GM23338 (cell line): Measurements from ENCODE around the gene UBXN2A. TPM values are rescaled to one million over a fixed set of nuclear protein-coding genes. Genes with fewer than 3 reads are reported as not detected.

ENCODE experiments used
- ATAC-seq: fragments of 200-7000 bp; cut with Tn5 transposase; 3 replicates; pipeline ENCODE4 v1.9.1; 2020
- DNase-seq: peaks from one replicate; pipeline ENCODE4 v3.0.0-alpha.2; 2015; ENCODE audit warnings: low spot score
- H2AFZ ChIP-seq: fragments of 200-600 bp; sonication (generic); 2 replicates; pipeline ENCODE4 v1.8.0; 2016; ENCODE audit warnings: antibody characterized with exemption, mild to moderate bottlenecking, moderate library complexity
- H3F3A ChIP-seq: fragments of 200-600 bp; sonication (generic); replicated peaks from 2 replicates; pipeline ENCODE4 v1.8.0; 2017; ENCODE audit warnings: antibody characterized with exemption, mixed run types, low read depth
- H3K27ac ChIP-seq: fragments of 200-600 bp; sonication (generic); 2 replicates; pipeline ENCODE4 v1.6.1; 2016; ENCODE audit warnings: low read depth
- H3K27me3 ChIP-seq: fragments of 200-600 bp; sonication (generic); 2 replicates; pipeline ENCODE4 v1.8.0; 2016; ENCODE audit warnings: mild to moderate bottlenecking, mixed run types, moderate library complexity; ENCODE audit not compliant: insufficient read depth
- H3K36me3 ChIP-seq: fragments of 200-600 bp; sonication (generic); 2 replicates; pipeline ENCODE4 v1.8.0; 2016; ENCODE audit warnings: mild to moderate bottlenecking; ENCODE audit not compliant: insufficient read depth
- H3K4me1 ChIP-seq: fragments of 200-600 bp; sonication (generic); 2 replicates; pipeline ENCODE4 v1.8.0; 2016; ENCODE audit warnings: mild to moderate bottlenecking, moderate library complexity; ENCODE audit not compliant: insufficient read depth
- H3K4me2 ChIP-seq: fragments of 200-600 bp; sonication (generic); 2 replicates; pipeline ENCODE4 v1.7.1; 2017; ENCODE audit warnings: mixed run types
- H3K4me3 ChIP-seq: fragments of 200-600 bp; sonication (generic); 2 replicates; pipeline ENCODE4 v1.6.1; 2016; ENCODE audit warnings: mixed run types
- H3K79me2 ChIP-seq: fragments of 200-600 bp; sonication (generic); replicated peaks from 2 replicates; pipeline ENCODE4 v1.8.0; 2017; ENCODE audit warnings: mild to moderate bottlenecking; ENCODE audit not compliant: insufficient read depth
- H3K9me2 ChIP-seq: fragments of 200-600 bp; sonication (generic); 2 replicates; pipeline ENCODE4 v1.8.0; 2017; ENCODE audit not compliant: insufficient read depth
- H4K20me1 ChIP-seq: fragments of 200-600 bp; sonication (generic); replicated peaks from 2 replicates; pipeline ENCODE4 v1.8.0; 2017; ENCODE audit warnings: mild to moderate bottlenecking; ENCODE audit not compliant: insufficient read depth
- H3K27ac Mint-ChIP-seq: 2 replicates; pipeline ENCODE4 v1.8.0; 2020; ENCODE audit warnings: inconsistent platforms, mild to moderate bottlenecking, moderate library complexity, mixed read lengths
- H3K27me3 Mint-ChIP-seq: 3 replicates; pipeline ENCODE4 v1.8.0; 2022; ENCODE audit warnings: low read depth, mild to moderate bottlenecking, moderate library complexity, mixed read lengths, inconsistent platforms; ENCODE audit not compliant: insufficient read depth, poor library complexity
- H3K36me3 Mint-ChIP-seq: 3 replicates; pipeline ENCODE4 v1.8.0; 2021; ENCODE audit warnings: low read depth, mild to moderate bottlenecking, inconsistent platforms, moderate library complexity, mixed read lengths
- H3K4me1 Mint-ChIP-seq: 3 replicates; pipeline ENCODE4 v1.8.0; 2020; ENCODE audit warnings: mild to moderate bottlenecking, inconsistent platforms, mixed read lengths
- H3K4me3 Mint-ChIP-seq: 3 replicates; pipeline ENCODE4 v1.8.0; 2021; ENCODE audit warnings: moderate library complexity, mild to moderate bottlenecking, inconsistent platforms, mixed read lengths
- H3K9me3 Mint-ChIP-seq: 3 replicates; pipeline ENCODE4 v1.8.0; 2020; ENCODE audit warnings: moderate library complexity, mild to moderate bottlenecking, inconsistent platforms, mixed read lengths
- CTCF ChIP-seq, 2 experiments: fragments of 200-600 bp in 1 of 2; sonication (generic) in 1 of 2; conservative IDR thresholded peaks; 2 replicates each; pipeline versions ENCODE4 v1.5.1 to v1.6.1; 2016 to 2017; ENCODE audit warnings: antibody characterized with exemption in 2 of 2, low read depth in 2 of 2, mild to moderate bottlenecking in 2 of 2, moderate library complexity in 1 of 2
- ETS1 ChIP-seq: IDR thresholded peaks from 2 replicates; pipeline ENCODE4 v1.6.1; 2016; ENCODE audit warnings: antibody characterized with exemption
- EZH2 ChIP-seq: fragments of 200-600 bp; sonication (generic); IDR thresholded peaks from one replicate; pipeline ENCODE4 v1.8.0; 2017; ENCODE audit warnings: antibody characterized with exemption, mild to moderate bottlenecking, low read depth; ENCODE audit not compliant: unreplicated experiment
- JUNB ChIP-seq: IDR thresholded peaks from one replicate; pipeline ENCODE4 v1.6.1; 2016; ENCODE audit warnings: antibody characterized with exemption; ENCODE audit not compliant: unreplicated experiment
- POLR2AphosphoS5 ChIP-seq: IDR thresholded peaks from 2 replicates; pipeline ENCODE4 v1.6.1; 2016; ENCODE audit warnings: antibody characterized with exemption, low read depth
- REST ChIP-seq: IDR thresholded peaks from one replicate; pipeline ENCODE4 v1.6.1; 2018; ENCODE audit warnings: antibody characterized with exemption; ENCODE audit not compliant: unreplicated experiment
- STAT1 ChIP-seq: IDR thresholded peaks from one replicate; pipeline ENCODE4 v1.6.1; 2016; ENCODE audit warnings: antibody characterized with exemption; ENCODE audit not compliant: unreplicated experiment
- ZNF114 ChIP-seq: fragments of 250-450 bp; sonication (Bioruptor Pico); IDR thresholded peaks from 2 replicates; pipeline ENCODE4 v1.5.0; 2020; ENCODE audit warnings: mild to moderate bottlenecking, moderate library complexity
- ZNF462 ChIP-seq: fragments of 250-450 bp; sonication (Bioruptor Pico); IDR thresholded peaks from 2 replicates; pipeline ENCODE4 v1.5.0; 2020; ENCODE audit warnings: mild to moderate bottlenecking, moderate library complexity
- polyA plus RNA-seq: library from polyadenylated mRNA; unstranded; fragments of >200 nt; fragmentation: Nextera tagmentation; extraction: Ambion mirVana; gene quantifications from 2 replicates; pipeline ENCODE4 v1.2.1, GENCODE V29; 2016
- total RNA-seq: library from RNA; depleted of rRNA; stranded (reverse); fragments of >200 nt; shearing (Covaris generic); gene quantifications from 2 replicates; pipeline ENCODE4 v1.2.3, GENCODE V29; 2014

Gene UBXN2A
- total and polyA plus RNA-seq, 2 experiments from 2014 or later: 11.5 to 12.1 TPM

- peak; percentile 51 for DNase-seq
These were observed 14.5 kb upstream of the UBXN2A start for GRCh38 chr2:23925702-23926289.

More at GRCh38 chr2:23925702-23926289, 14.5 kb upstream of the UBXN2A start:
- H3K27ac ChIP-seq: peak overlapping the region; percentile 87; the same call in 1 of the 2 replicates
- peaks cover 8% of the 10 kb centered on the region for H3K4me1 ChIP-seq
- peak overlapping the region; percentile 77 for H2AFZ ChIP-seq
- H3K79me2 ChIP-seq: peaks cover 67% of the 10 kb centered on the region
- H3K27ac Mint-ChIP-seq: peak overlapping the region; percentile 87
- no peaks in the 10 kb centered on the region for H3K27me3 ChIP-seq
- TF ChIP-seq ZNF114 (CRISPR knock-in tag) (no peak), REST (no peak), STAT1 (no peak), CTCF (conservative IDR thresholded peaks at IDR 0.05; ENCODE audit: low read depth in 2 of 2) (no peak), ETS1 (no peak), POLR2AphosphoS5 (no peak), ZNF462 (CRISPR knock-in tag) (no peak), EZH2 (no peak), JUNB (no peak)
- H3K27me3 Mint-ChIP-seq: peaks cover 13% of the 10 kb centered on the region
- peaks cover 6% of the 10 kb centered on the region for H3K36me3 Mint-ChIP-seq
- 0 out of 2 replicates have a peak, but pooled peaks cover 5% of the 10 kb centered on the region for H3K36me3 ChIP-seq
- H3K4me3 ChIP-seq: peak overlapping the region; percentile 94
- no peaks in the 10 kb centered on the region; the same call in 1 of the 2 replicates for H3F3A ChIP-seq
- peak overlapping the region; percentile 90 for H3K4me3 Mint-ChIP-seq
- H3K9me3 Mint-ChIP-seq: no peaks in the 10 kb centered on the region; the same call in 2 of the 3 replicates
- peak; percentile 10 for ATAC-seq
- H4K20me1 ChIP-seq: no peaks in the 10 kb centered on the region; the same call in 1 of the 2 replicates
- peak overlapping the region; percentile 89 for H3K4me2 ChIP-seq
- H3K4me1 Mint-ChIP-seq: peaks cover 16% of the 10 kb centered on the region
- H3K9me2 ChIP-seq: no peaks in the 10 kb centered on the region
